Left renal cortex interstitium (tissue), 4 donors: ENCODE results near the gene SARDH. TPM values are rescaled to one million over a fixed set of nuclear protein-coding genes. Genes with fewer than 3 reads are reported as not detected.

Experiments used
- DNase-seq, 4 donors: peaks; one replicate each; pipeline ENCODE4 v3.0.0-alpha.2; 2013; ENCODE audit warnings: low read depth in 4 of 4, low spot score in 2 of 4, missing footprints in 1 of 4
- polyA plus RNA-seq, 4 donors: library from polyadenylated mRNA; unstranded; fragments of 120-200 nt; gene quantifications; one replicate each; pipeline ENCODE4 v1.2.1, GENCODE V29; 2013; ENCODE audit not compliant: insufficient read length in 4 of 4

SARDH gene
- polyA plus RNA-seq, 4 donors: 10.4 to 15.3 (median 10.9) TPM

DNA sequence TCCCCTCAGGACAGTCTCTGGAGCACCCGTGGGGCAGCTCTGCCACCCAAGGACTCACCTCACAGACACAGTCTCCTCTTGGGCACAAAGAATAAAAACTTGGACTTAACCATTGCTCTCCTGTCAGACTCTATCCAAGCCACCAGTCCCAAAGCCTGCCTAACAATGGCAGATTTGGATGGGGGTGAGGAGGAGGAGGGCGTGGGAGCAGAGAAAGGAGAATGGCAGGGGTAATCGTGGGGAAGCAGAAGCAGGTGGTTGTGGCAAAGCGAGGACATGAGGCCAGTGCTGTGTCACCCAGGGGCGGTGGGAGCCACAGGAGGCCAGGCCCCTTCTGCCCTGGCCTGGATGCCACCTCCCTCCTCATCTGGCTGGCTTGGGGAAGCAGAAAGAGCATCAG is 123.5 kb downstream of the SARDH start:
- no peak for DNase-seq

GRCh38 chr9:133614056-133614455 is 124.1 kb downstream of the SARDH start:
- no peak for DNase-seq

Other genes with a start within 250 kb of the SARDH start
- not detected for gene MYMK, start 213.4 kb downstream of the SARDH start, polyA plus RNA-seq
- 1 to 10 TPM; 1.5 to 2.8 (median 2.2) TPM for gene ADAMTSL2, start 203.6 kb downstream of the SARDH start, polyA plus RNA-seq
- under 1 TPM in 2 of 4 donors, not detected in 2; 0.31 to 0.51 TPM for gene FAM163B, start 129.0 kb downstream of the SARDH start, polyA plus RNA-seq
- gene DBH, start 102.0 kb downstream of the SARDH start, polyA plus RNA-seq: 1 to 10 TPM in 2 of 4 donors, under 1 TPM in 2; 0.51 to 1.6 (median 1.1) TPM